ENCODE results near the gene SMPDL3B.

Gene SMPDL3B

DNA sequence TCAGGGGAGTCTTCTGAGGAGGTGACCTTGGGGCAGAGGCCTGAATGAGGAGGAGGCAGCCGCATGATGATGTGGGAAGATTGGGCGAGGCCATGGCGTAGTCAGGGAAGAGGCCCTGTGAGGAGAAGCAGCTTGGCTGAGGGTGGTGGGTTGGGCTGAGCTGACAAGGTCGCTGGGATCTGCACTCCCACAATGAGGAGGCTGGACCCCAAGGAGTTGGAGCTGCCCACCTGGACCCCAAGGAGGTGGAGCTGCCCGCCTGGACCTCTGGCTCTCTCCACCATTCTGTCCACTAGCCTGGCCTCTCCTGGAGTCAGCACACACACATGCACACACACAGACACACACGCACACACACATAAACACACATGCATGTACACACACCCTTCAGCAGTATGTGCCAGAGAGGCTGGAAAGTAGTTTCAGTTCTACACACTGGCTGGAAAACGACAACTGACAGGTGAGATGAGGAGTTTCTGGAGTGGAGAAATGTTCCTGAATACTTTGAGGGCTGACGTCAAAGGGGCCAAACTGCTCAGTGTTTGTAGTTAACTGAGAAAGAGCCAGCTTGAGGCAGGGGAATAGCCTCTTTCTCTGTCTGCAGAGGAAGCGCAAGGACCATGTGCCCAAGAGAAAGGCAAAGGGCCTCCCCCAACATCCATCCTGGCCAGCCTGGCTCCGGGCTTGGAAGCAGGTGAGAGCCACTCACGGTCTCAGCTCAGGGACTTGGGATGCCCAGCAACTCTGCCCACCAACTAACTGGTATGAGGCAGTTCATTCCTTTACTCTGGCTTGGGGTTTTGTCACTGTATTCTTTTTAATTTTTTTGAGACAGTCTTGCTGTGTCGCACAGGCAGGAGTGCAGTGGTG is 7.1 kb downstream of the SMPDL3B start:
- DNase-seq = no peak

DNA sequence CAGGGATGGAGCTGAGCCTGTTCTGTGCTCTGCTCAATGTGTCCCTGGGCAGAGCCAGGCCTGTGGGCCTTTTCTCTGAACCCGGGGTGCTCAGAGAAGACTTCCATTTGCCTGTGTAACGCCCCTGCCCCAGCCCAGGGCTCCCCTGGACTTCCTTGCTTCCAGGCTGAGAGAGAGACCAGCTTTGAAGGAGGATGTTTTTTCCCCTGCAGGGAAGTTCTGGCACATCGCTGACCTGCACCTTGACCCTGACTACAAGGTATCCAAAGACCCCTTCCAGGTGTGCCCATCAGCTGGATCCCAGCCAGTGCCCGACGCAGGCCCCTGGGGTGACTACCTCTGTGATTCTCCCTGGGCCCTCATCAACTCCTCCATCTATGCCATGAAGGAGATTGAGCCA is 10.2 kb downstream of the SMPDL3B start:
- no peak for DNase-seq

DNA sequence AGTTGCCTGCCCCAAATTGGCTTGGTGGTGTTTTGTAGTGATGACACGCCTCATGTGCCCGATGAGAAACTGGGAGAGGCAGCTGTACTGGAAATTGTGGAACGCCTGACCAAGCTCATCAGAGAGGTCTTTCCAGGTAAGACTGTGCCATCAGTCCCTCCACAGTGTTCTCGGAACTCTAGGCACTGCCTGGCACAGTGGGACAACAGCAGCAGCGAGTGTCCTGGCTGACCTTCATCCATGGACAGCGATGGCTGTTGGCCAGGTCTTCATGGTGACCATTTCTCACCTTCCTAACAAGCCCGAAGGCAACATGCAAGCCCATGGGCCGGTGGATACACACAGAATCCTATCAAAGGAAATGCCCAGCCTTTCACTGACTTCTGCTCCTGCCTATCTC is 14.2 kb downstream of the SMPDL3B start:
- no peak for DNase-seq

DNA sequence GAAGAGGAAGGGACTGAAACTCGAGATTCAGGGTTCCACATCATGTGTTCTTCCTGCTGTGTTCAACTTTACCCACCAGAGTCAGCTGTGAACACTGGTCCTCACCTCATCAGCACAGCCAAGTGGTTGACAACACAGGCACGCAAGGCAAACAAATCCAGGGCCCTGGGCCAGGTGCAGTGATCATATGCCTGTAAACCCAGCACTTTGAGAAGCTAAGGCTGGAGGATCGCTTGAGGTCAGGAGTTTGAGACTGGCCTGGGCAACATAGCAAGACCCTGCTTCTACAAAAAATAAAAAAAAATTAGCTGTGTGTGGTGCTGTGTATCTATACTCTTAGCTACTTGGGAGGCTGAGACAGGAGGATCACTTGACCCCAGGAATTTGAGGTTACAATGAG is 16.6 kb downstream of the SMPDL3B start:
- no peak for DNase-seq

DNA sequence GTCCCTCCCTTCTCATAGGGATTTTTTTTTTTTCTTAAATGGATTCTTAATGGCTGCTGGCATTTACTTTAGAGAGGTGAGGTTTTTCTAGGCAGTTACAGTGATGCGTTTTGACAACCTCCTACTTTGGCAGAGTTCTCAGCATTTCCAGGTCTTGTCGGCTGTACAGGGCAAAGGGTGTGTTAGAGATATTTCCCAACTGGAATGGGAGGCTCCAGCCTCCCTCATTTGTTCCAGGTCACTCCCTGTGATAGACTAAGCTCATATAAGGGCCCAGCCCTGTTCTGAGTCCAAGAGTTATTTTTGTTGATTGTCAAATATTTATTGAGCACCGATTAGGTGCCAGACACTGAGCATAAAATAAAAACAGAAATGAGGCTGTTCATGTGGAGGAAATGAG is 17.3 kb downstream of the SMPDL3B start:
- no peak for DNase-seq

DNA sequence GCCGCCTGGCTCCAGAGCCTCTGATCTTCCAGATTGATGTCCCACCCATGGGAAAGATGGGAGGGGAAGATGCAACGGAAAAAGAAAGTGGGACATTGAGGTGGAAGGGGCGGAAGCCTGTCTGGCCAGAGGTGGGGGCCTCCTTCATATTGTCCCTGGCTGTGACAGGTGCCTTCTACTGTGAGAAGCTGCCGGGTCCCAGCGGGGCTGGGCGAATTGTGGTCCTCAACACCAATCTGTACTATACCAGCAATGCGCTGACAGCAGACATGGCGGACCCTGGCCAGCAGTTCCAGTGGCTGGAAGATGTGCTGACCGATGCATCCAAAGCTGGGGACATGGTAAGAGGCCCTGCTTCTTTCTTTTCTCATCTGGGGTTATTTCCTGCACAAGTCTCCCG is 19.4 kb downstream of the SMPDL3B start:
- no peak for DNase-seq

DNA sequence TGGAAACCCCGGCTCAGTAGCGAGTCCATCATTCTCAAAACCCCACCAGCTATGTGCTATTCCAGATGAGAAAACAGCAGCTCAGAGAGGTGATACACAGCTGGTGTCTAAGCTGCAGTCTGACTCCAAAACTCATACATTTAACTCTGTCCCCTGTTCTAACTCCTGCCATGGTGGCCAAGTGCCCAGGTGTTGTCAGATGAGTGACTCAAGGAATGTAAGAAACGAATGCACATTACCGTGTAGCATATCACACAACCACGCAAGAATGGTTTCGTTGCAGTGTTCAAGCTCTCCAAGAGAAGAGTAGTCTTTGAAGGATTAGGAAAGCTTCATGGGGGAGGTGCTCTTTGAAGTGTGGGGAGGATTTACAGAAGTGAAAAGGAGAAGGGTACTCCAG is 20.3 kb downstream of the SMPDL3B start:
- no peak for DNase-seq

DNA sequence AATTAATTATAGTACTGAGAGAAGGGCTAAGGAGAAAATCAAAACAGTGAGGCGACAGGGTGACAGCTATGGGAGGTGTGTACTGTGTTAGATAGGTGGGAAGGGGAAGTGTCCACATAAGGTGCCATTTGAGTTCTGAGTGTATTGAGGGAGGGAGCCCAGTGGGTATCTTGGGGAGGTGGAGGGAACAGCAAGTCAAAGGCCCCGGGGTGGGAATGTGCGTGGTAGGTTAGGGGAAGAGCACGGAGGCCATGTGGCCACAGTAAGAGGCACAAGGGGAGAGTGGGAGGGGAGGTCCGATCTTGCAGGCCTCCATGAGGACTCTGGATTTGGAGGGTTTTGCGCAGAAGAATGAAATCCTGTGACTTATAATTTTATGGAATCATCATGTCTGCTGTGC is 22.0 kb downstream of the SMPDL3B start:
- DNase-seq = no peak

DNA sequence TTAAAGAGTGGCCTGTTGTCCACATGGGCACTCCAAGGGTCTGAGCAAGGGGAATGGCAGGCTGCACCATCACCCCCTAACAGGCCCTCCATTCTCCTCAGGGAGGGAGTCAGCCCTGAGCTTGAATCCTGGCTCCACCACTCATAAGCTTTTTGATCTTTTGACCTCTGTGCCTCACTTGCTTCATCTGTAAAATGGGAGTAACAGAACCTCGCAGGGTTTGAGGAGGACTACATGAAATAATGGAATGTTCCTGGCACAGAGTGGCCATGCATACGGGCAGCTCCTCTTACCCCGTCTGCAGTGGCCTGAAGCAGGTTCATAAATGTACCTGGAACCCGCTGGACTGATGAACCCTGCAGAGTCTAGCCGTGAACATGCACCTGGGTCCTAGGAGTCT is 22.9 kb downstream of the SMPDL3B start:
- DNase-seq = no peak

DNA sequence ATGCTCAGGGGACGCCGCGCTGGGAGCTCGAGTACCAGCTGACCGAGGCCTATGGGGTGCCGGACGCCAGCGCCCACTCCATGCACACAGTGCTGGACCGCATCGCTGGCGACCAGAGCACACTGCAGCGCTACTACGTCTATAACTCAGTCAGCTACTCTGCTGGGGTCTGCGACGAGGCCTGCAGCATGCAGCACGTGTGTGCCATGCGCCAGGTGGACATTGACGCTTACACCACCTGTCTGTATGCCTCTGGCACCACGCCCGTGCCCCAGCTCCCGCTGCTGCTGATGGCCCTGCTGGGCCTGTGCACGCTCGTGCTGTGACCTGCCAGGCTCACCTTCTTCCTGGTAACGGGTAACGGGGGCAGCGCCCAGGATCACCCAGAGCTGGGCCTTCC is 23.7 kb downstream of the SMPDL3B start:
- no peak for DNase-seq

DNA sequence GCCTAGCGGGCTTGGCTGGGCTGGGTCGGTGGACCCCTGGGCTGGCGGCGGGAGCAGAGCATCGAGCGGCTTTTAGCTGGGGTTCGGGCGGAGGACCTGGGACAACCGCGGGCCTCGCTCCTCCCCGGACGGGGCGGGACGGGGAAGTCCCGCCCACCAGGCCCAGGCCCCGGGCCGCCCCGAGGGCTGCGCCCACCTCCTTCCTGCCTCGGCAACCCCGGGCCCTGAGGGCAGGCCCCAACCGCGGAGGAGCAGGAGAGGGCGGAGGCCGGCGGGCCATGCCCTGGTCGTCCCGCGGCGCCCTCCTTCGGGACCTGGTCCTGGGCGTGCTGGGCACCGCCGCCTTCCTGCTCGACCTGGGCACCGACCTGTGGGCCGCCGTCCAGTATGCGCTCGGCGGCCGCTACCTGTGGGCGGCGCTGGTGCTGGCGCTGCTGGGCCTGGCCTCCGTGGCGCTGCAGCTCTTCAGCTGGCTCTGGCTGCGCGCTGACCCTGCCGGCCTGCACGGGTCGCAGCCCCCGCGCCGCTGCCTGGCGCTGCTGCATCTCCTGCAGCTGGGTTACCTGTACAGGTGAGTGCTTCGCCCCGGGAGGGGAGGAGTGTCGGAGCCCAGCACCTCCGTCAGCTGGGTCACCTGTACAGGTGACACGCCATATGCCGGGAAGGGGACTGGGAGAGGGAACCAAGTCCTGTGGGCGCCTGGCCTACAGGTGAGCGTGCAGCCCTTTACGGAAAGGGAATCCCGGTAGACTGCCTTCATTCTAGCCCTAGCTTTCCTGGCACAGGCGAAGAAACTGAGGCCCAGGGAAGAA is 25.2 kb downstream of the SMPDL3B start, which contains the start of gene XKR8:
XKR8 (plus strand) TSS at position 182 of the 812 bp plus-strand sequence; CDS start at position 279, 97 bp downstream.
- DNase-seq = peak; percentile 68 to 74

DNA sequence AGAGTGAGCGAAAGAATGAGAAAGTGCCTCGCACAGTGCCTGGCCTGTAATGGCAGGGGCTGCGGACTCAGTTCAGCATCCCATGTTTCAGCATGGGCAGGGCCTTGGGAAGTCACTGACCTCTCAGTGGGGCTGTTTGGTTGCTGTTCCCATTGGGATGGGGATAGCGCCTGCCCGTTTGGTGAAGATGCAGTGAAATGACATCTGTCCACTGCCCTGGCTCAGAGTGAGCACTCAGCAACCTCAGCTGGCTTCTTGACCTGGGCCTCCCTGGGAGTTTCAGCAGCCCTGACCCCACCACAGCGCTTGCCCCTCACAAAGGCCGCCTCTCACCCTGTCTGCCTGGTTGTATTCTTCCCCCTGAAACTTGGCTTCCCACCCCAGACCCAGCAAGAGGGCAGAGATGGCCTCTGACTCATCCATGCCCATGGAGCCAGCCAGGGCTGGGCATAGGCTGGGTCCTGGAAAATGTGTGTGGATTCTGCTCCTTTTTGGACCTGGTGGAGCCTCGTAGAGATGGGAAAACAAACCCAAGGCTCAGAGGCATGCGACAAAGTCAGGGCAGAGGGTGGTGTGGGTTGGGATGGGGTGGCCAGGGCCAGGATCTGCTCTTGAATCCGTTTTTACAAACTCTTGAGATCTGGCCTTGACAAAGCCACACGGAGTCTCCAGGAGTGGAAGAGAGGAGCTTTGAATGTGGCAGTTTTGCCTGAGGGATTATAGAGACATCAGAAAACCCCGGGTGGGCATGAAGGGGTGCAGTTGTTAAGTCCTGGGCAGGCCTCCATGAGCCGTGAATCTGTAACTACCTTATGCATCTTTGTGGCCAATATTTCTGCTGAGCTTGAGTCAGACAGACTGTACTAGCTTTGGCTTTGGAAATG is 26.2 kb downstream of the SMPDL3B start:
- no peak for DNase-seq

DNA sequence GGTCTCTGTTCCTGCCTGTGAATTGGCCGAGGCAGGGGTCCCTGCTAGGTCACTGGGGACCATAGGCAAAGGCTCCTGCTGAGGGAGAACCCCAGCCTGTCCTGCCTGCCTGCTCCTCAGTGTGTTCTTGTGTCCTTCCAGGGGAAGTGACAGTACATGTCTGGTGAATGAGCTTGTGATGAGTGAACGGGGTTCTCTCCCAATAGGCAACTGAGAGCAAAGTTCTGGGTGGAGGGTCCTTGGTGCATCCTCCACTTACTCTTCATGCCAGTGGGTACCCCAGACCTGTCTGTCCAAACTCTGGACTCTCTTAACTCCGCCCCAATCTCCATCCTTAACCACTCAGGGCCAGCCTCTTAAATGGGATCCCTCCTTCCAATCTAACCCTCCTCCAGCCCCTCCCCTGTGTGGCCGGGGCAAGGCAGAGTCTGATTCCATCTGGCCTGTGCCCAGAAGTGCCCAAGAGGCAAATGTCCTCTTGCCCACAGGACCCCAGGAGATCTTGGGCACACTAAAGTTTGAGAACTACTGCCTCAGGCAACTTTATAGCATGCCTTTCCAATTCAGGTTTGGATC is 26.9 kb downstream of the SMPDL3B start:
- no peak for DNase-seq

DNA sequence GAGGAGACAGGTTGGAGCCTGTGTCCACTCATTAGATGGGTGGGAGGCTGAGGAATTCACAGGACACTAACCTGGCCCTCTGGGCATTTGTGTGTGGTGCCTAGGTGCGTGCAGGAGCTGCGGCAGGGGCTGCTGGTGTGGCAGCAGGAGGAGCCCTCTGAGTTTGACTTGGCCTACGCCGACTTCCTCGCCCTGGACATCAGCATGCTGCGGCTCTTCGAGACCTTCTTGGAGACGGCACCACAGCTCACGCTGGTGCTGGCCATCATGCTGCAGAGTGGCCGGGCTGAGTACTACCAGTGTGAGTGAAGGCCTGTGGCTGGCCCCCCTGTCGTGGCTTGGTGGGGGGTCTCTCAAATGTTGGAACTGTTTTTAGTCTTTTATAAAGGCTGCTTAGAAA is 28.6 kb downstream of the SMPDL3B start:
- DNase-seq = no peak

DNA sequence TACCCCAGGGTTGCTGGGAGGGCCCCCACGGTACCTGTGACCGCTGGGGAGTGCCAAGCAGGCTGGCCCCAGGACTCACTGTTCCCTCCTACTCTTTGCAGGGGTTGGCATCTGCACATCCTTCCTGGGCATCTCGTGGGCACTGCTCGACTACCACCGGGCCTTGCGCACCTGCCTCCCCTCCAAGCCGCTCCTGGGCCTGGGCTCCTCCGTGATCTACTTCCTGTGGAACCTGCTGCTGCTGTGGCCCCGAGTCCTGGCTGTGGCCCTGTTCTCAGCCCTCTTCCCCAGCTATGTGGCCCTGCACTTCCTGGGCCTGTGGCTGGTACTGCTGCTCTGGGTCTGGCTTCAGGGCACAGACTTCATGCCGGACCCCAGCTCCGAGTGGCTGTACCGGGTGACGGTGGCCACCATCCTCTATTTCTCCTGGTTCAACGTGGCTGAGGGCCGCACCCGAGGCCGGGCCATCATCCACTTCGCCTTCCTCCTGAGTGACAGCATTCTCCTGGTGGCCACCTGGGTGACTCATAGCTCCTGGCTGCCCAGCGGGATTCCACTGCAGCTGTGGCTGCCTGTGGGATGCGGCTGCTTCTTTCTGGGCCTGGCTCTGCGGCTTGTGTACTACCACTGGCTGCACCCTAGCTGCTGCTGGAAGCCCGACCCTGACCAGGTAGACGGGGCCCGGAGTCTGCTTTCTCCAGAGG is 31.8 kb downstream of the SMPDL3B start:
- DNase-seq = no peak

DNA sequence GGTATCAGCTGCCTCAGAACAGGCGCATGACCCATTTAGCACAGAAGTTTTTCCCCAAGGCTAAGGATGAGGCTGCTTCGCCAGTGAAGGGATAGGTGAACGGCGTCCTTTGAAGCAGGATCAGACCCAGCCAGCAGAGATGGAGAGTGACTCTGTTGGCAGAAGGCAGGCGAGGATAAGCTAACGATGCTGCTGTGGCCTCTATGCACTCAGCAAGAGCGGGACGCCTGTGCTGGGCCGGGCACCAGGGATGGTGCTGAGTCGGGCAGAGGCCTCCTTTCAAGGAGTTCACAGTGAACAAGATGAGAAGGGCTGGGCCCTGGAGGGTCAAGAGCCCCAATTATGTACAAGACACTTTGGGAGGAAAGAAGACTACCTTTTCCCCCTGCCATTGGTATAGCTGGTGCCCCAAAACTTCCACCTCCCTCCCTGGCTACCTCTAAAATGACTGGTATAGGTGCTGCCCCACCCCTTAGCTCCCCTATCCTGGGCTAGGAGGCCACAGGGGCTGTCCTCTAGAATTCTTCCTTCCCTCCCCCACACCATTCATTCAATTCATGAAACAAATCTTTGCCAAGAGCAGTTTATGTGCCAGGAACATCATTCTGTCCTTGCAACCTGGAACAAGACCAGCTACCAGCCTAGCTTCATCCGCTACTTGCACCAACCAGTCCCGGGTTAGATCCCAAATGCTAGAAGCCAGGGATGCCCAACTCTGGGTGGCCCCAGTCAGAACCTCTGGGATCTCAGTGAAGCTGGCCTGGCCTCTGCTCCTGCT is 32.5 kb downstream of the SMPDL3B start:
- no peak for DNase-seq

DNA sequence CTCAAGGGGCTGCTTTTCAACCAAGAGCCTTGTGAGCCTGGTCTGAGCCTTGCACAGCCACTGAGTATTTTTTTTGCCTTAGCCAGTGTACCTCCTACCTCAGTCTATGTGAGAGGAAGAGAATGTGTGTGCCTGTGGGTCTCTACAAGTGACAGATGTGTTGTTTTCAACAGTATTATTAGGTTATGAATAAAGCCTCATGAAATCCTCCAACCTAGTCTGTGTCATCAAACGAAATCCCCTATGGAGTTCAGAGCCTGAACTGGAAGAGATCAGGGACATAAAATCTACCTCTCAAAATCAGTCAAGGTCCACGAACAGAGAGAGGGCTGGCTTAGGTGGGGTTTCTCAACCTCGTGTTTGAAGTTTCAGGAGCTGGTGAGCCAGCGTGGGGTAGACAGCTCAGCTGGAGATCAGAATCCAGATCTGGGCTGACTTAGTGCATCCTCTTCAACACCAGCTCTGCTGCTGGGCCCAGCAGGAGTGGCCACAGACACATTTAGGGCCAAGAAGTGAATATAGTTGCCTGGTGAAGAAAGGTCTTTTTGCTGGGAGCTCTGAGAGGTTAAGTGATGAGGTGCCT is 33.2 kb downstream of the SMPDL3B start:
- no peak for DNase-seq

DNA sequence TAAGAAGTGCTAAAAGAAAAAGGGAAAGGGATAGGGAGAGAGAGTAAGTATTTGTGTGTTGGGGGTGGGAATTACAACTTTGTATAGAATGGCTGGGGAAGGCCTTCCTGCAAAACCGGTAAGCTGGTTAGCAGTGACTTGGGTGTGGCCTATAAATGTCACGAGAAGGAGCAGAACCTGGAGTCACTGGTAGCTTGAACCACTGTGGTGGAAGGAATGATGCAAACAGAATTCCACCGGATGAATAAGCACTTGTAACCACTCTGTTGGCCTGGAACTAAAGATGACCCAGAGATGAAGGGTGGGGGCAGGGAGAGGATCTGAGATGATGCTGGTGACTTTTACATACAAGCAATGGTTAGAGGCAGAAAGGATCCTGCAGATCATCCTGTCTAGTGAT is 33.9 kb downstream of the SMPDL3B start:
- no peak for DNase-seq

DNA sequence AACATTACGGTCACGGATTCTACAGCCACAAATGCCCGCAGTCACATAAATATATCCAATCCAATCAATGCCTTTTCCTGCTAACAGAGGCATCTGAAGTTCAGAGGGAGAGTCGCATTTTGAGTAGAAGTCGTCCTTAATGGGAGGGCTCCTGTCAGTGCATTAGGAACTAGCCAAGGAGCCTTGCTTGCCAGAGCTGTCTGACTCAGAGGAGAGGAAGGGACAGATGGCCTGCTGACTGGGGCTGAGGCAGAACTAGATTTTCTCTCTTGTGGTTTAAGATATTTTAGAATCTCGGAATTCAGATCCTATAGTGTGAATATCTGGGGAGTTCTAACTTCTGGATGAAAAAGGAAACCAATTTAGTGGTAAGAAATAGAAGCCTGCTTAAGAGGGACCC is 35.6 kb downstream of the SMPDL3B start:
- peak; percentile 58 to 69 for DNase-seq

DNA sequence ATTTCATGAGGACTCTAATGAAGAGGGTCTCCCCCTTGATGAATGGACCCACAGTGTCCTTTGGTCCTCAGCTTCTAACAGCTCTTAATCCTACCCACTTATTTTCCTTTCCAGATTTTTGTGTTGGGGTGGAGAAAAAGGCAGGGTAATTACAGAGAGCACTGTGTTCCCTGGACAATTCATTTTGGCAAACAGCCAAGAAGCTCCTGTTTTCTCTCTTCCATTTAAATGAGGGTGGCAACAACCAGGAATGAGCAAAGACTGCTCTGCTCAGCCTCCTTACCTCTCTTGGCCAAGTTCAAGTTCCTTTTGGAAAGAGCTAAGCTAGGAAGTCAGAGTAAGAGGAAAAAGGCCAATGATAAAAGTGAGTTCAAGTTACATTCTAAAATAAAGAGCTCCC is 36.9 kb downstream of the SMPDL3B start:
- no peak for DNase-seq

DNA sequence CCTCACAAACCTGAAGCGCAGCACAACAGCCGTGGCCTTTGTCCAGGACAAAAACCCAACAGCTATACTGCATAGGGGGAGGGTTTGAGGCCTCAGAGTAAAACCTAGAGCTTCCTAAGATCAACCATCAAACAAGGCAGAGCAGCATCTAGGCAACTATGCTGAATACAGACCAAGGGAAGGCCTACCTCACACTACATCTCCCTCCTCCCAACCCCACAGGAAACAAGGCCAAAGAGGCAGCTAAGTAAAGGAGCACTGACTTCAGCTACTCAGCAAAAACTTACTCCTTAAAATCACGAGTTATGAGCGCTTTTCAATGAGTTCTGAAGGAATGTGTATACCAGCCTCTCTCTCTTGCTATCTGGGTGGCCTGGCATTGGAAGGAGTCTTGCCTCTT is 37.3 kb downstream of the SMPDL3B start:
- no peak for DNase-seq

All from Kasumi-1 (cell line).